Activated CD8-positive, alpha-beta T cell treated with anti-CD3 and anti-CD28 coated beads for 36 hours (primary cell): ENCODE measurements around the gene CNGA1. TPM values are rescaled to one million over a fixed set of nuclear protein-coding genes. Genes with fewer than 3 reads are reported as not detected.

Source experiments
- ATAC-seq: fragments of 200-7000 bp; cut with Tn5 transposase; one replicate; pipeline ENCODE4 v1.10.0; 2021; ENCODE audit warnings: mild to moderate bottlenecking, moderate library complexity
- CTCF ChIA-PET: fragments of 350-600 bp; sonication (Branson Sonifier 250); formaldehyde crosslinking; loops from one replicate; lab custom pipeline; 2021; ENCODE audit warnings: antibody characterized with exemption; lab: Charles Lee
- POLR2A ChIA-PET: fragments of 350-600 bp; sonication (Branson Sonifier 250); formaldehyde crosslinking; loops from one replicate; lab custom pipeline; 2021; ENCODE audit warnings: antibody characterized with exemption; lab: Charles Lee
- DNase-seq: peaks from one replicate; pipeline ENCODE4 v3.0.0-alpha.2; 2020
- H3K27ac Mint-ChIP-seq: one replicate; pipeline ENCODE4 v1.8.0; 2021; ENCODE audit warnings: mild to moderate bottlenecking, mixed read lengths
- H3K27me3 Mint-ChIP-seq: one replicate; pipeline ENCODE4 v1.8.0; 2021; ENCODE audit warnings: mixed read lengths
- H3K36me3 Mint-ChIP-seq: one replicate; pipeline ENCODE4 v1.8.0; 2021; ENCODE audit warnings: low read depth, mixed read lengths
- H3K4me1 Mint-ChIP-seq: one replicate; pipeline ENCODE4 v1.8.0; 2021; ENCODE audit warnings: low read depth, mixed read lengths
- H3K4me3 Mint-ChIP-seq: one replicate; pipeline ENCODE4 v1.8.0; 2021; ENCODE audit warnings: mild to moderate bottlenecking, moderate library complexity, mixed read lengths
- H3K9me3 Mint-ChIP-seq: one replicate; pipeline ENCODE4 v1.8.0; 2021; ENCODE audit warnings: mixed read lengths
- CTCF ChIP-seq: fragments of 200-600 bp; IDR thresholded peaks from one replicate; pipeline ENCODE4 v1.8.0; 2022; ENCODE audit warnings: antibody characterized with exemption, mild to moderate bottlenecking
- intact Hi-C: fragments of 100-400 bp; cut with micrococcal nuclease; formaldehyde crosslinking; loops from one replicate; pipeline ENCODE4 v1.10.0; 2022
- total RNA-seq, 2 experiments: library from RNA; stranded (reverse); gene quantifications; one replicate each; pipeline ENCODE4 v1.2.3, GENCODE V29; 2021

Gene CNGA1
- total RNA-seq, 2 experiments from 2014 or later = 0.50 TPM; not detected in 1

GRCh38 chr4:48027653-48028052 is 11.2 kb upstream of the CNGA1 start:
- no peaks in the 10 kb centered on the region for H3K36me3 Mint-ChIP-seq
- no peak overlapping the region for H3K4me3 Mint-ChIP-seq
- peaks cover 34% of the 10 kb centered on the region for H3K4me1 Mint-ChIP-seq
- H3K27ac Mint-ChIP-seq = no peak overlapping the region
- intact Hi-C loops = no loop called here
- H3K27me3 Mint-ChIP-seq = peaks cover 9% of the 10 kb centered on the region
- no peak for TF ChIP-seq CTCF
- no peaks in the 10 kb centered on the region for H3K9me3 Mint-ChIP-seq
- ATAC-seq = peak; percentile 85
- DNase-seq = no peak
- ChIA-PET POLR2A (no interaction called here), CTCF (interaction anchor here (0.9 to 1.3 kb wide), 2 partner anchors 24 to 113 kb away, joined by 3 read pairs; no protein-coding TSS in a partner anchor)

GRCh38 chr4:48025005-48025404 is 8.5 kb upstream of the CNGA1 start:
- ChIA-PET POLR2A (interaction anchor here (0.6 to 0.8 kb wide), 2 partner anchors 25 to 259 kb away, joined by 3 to 4 read pairs; no protein-coding TSS in a partner anchor), CTCF (interaction anchor here (0.7 to 1.6 kb wide), 5 partner anchors 9 to 188 kb away, joined by 3 to 10 read pairs (median 5); no protein-coding TSS in a partner anchor)
- intact Hi-C loops = no loop called here
- H3K4me3 Mint-ChIP-seq = no peak overlapping the region
- H3K9me3 Mint-ChIP-seq = no peaks in the 10 kb centered on the region
- TF ChIP-seq CTCF = no peak
- H3K27ac Mint-ChIP-seq = no peak overlapping the region
- H3K36me3 Mint-ChIP-seq = no peaks in the 10 kb centered on the region
- peaks cover 15% of the 10 kb centered on the region for H3K27me3 Mint-ChIP-seq
- H3K4me1 Mint-ChIP-seq = peaks cover 33% of the 10 kb centered on the region
- ATAC-seq = no peak
- no peak for DNase-seq

DNA sequence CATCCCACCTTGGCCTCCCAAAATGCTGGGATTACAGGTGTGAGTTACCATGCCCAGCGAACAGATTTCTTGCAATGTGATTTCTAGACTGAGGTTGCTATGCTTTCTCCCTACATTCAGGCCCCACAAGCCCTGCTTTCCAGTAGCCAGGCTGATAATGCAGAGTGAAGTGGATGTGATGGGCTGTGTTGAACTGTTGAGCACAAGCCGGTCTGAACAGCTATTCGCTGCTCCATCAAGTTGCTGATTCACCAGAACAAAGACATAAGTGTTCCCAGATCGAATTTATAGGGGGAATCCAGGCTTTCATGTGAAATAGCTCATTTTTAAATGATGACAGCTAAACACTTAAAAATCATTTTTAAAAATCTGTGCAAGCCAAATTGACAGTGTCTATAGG is 8.0 kb upstream of the CNGA1 start:
- intact Hi-C loops = no loop called here
- Mint-ChIP-seq H3K27ac (no peak overlapping the region), H3K27me3 (peaks cover 15% of the 10 kb centered on the region), H3K9me3 (no peaks in the 10 kb centered on the region), H3K4me3 (no peak overlapping the region), H3K36me3 (no peaks in the 10 kb centered on the region), H3K4me1 (peaks cover 33% of the 10 kb centered on the region)
- DNase-seq = no peak
- no peak for ATAC-seq
- ChIA-PET POLR2A (interaction anchor here (0.6 to 0.8 kb wide), 2 partner anchors 25 to 259 kb away, joined by 3 to 4 read pairs; no protein-coding TSS in a partner anchor), CTCF (interaction anchor here (0.7 to 1.6 kb wide), 4 partner anchors 9 to 188 kb away, joined by 3 to 10 read pairs (median 5); no protein-coding TSS in a partner anchor)
- no peak for TF ChIP-seq CTCF

DNA sequence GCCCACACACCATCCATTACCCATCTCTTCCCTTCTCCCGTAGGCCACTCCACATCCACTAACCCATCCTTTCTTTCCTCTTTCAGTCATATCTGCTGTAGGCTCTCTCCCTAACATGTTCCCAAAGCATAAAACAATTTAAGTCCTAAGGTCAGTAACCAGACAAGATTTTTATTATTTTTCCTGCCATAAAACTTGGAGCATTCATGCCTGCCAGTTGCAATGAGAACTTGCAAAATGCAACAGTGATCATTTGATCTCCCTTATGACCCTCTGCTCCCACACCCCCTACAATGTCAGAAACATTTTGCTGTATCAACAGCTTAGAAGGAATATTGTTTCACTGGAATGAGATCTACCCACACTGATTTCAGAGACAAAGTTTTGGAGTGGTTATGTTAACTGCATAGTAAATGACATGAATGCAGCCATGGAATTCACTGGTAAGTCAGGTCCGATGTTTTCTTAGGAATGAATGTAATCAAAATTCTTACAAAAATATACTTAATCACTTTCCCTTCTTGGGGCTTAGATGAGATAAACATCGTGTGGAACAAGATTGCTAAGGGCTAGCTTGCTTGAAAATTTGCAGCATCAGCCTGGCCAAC is 5.8 kb upstream of the CNGA1 start:
- H3K4me1 Mint-ChIP-seq = peaks cover 19% of the 10 kb centered on the region
- no peaks in the 10 kb centered on the region for H3K36me3 Mint-ChIP-seq
- DNase-seq (no peak), ATAC-seq (no peak)
- no peak overlapping the region for H3K4me3 Mint-ChIP-seq
- intact Hi-C loops = no loop called here
- no peak for TF ChIP-seq CTCF
- CTCF ChIA-PET = no interaction called here
- POLR2A ChIA-PET = no interaction called here
- H3K27ac Mint-ChIP-seq = no peak overlapping the region
- H3K27me3 Mint-ChIP-seq = peaks cover 17% of the 10 kb centered on the region
- no peaks in the 10 kb centered on the region for H3K9me3 Mint-ChIP-seq

- peak; percentile 11 for ATAC-seq
- H3K27me3 Mint-ChIP-seq = peaks cover 18% of the 10 kb centered on the region
- intact Hi-C loops = no loop called here
Observed at GRCh38 chr4:48021100-48021499, 4.6 kb upstream of the CNGA1 start.

More at GRCh38 chr4:48021100-48021499, 4.6 kb upstream of the CNGA1 start:
- ChIA-PET CTCF (interaction anchor here (3.9 to 4.2 kb wide), 2 partner anchors 13 to 18 kb away, joined by 27 to 44 read pairs; no protein-coding TSS in a partner anchor), POLR2A (no interaction called here)
- Mint-ChIP-seq H3K9me3 (no peaks in the 10 kb centered on the region), H3K36me3 (no peaks in the 10 kb centered on the region), H3K4me1 (peaks cover 20% of the 10 kb centered on the region), H3K27ac (no peak overlapping the region), H3K4me3 (no peak overlapping the region)
- DNase-seq = no peak
- TF ChIP-seq CTCF = no peak
